OCI-LY7 (cell line): ENCODE measurements around the gene ARHGEF16. TPM values are rescaled to one million over a fixed set of nuclear protein-coding genes. Genes with fewer than 3 reads are reported as not detected.

Experiments used
- BruUV-seq: library from RNA; stranded (reverse); fragments of 400-500 nt; replicated peaks from 2 replicates; lab custom pipeline; 2021; lab: Mats Ljungman, UMichigan
- CTCF ChIA-PET: fragments of 300-600 bp; sonication (Branson Sonifier 250); formaldehyde crosslinking; loops from one replicate; lab custom pipeline; 2022; ENCODE audit warnings: antibody characterized with exemption; ENCODE audit not compliant: unreplicated experiment; lab: Charles Lee
- POLR2A ChIA-PET: fragments of 300-600 bp; sonication (Branson Sonifier 250); formaldehyde crosslinking; loops from one replicate; lab custom pipeline; 2022; ENCODE audit warnings: antibody characterized with exemption; lab: Charles Lee
- DNase-seq: peaks from one replicate; pipeline ENCODE4 v3.0.0-alpha.2; 2015; ENCODE audit warnings: low spot score
- H2AFZ ChIP-seq: fragments of 200-600 bp; sonication (generic), shearing (Covaris generic); 2 replicates; pipeline ENCODE4 v1.6.1; 2014; ENCODE audit warnings: mild to moderate bottlenecking, antibody characterized with exemption, low read length, moderate library complexity
- H3K27ac ChIP-seq: fragments of 200-600 bp; sonication (generic); 2 replicates; pipeline ENCODE4 v1.5.1; 2014; ENCODE audit warnings: mixed run types, low read depth, mild to moderate bottlenecking, moderate library complexity, low read length, inconsistent platforms; ENCODE audit not compliant: poor library complexity, severe bottlenecking
- H3K36me3 ChIP-seq: fragments of 200-600 bp; sonication (generic); 2 replicates; pipeline ENCODE4 v1.6.1; 2014; ENCODE audit warnings: mild to moderate bottlenecking, antibody characterized with exemption, low read length, moderate library complexity, mixed read lengths; ENCODE audit not compliant: insufficient read depth
- H3K4me1 ChIP-seq: fragments of 200-600 bp; sonication (generic); 2 replicates; pipeline ENCODE4 v1.5.1; 2014; ENCODE audit warnings: mild to moderate bottlenecking, low read length; ENCODE audit not compliant: insufficient read depth, poor library complexity, severe bottlenecking
- H3K4me2 ChIP-seq: fragments of 200-600 bp; sonication (generic); 2 replicates; pipeline ENCODE4 v1.6.1; 2014; ENCODE audit warnings: mild to moderate bottlenecking, low read length
- H3K4me3 ChIP-seq: fragments of 200-600 bp; sonication (generic); 2 replicates; pipeline ENCODE4 v1.5.1; 2014; ENCODE audit warnings: mild to moderate bottlenecking, low read depth, low read length; ENCODE audit not compliant: poor library complexity, severe bottlenecking
- H3K79me2 ChIP-seq: fragments of 200-600 bp; sonication (generic); 2 replicates; pipeline ENCODE4 v1.6.1; 2016; ENCODE audit warnings: low read depth, mild to moderate bottlenecking, low read length, moderate library complexity, mixed read lengths; ENCODE audit not compliant: insufficient read depth
- H3K9me2 ChIP-seq: fragments of 200-600 bp; sonication (generic); 2 replicates; pipeline ENCODE4 v1.6.1; 2016; ENCODE audit warnings: mild to moderate bottlenecking, low read length, mixed read lengths; ENCODE audit not compliant: insufficient read depth
- H3K9me3 ChIP-seq: fragments of 200-600 bp; sonication (generic); 2 replicates; pipeline ENCODE4 v1.6.1; 2014; ENCODE audit warnings: mild to moderate bottlenecking, mixed run types, low read length, mixed read lengths
- H4K20me1 ChIP-seq: fragments of 200-600 bp; sonication (generic); 2 replicates; pipeline ENCODE4 v1.6.1; 2014; ENCODE audit warnings: mild to moderate bottlenecking, antibody characterized with exemption, low read length, moderate library complexity, mixed read lengths; ENCODE audit not compliant: insufficient read depth
- CTCF ChIP-seq: fragments of 200-600 bp; sonication (generic); conservative IDR thresholded peaks from 2 replicates; pipeline ENCODE4 v1.5.1; 2014; ENCODE audit warnings: mild to moderate bottlenecking, antibody characterized with exemption, low read length, moderate library complexity, mixed read lengths
- EZH2phosphoT487 ChIP-seq: fragments of 200-600 bp; sonication (generic); IDR thresholded peaks from 2 replicates; pipeline ENCODE4 v1.6.1; 2018; ENCODE audit warnings: low read depth, borderline replicate concordance, mild to moderate bottlenecking, mixed run types, antibody characterized with exemption, low read length, moderate library complexity, mixed read lengths
- intact Hi-C: fragments of 100-400 bp; cut with micrococcal nuclease; formaldehyde crosslinking; loops from one replicate; pipeline ENCODE4 v1.10.0; 2022; ENCODE audit not compliant: unreplicated experiment
- total RNA-seq, 2 experiments: library from RNA; depleted of rRNA in 1 of 2; stranded (reverse); fragments of >200 nt in 1 of 2; shearing (Covaris generic) in 1 of 2; gene quantifications; 2 replicates each; pipeline ENCODE4 v1.2.3, GENCODE V29; 2014 to 2022

Gene ARHGEF16
- total RNA-seq, 2 experiments from 2014 or later, result not detected

GRCh38 chr1:3461934-3462275 lies 7.4 kb downstream of the ARHGEF16 start:
- Histone ChIP-seq H4K20me1 (no peaks in the 10 kb centered on the region), H3K9me2 (no peaks in the 10 kb centered on the region), H3K9me3 (no peaks in the 10 kb centered on the region), H3K4me1 (no peaks in the 10 kb centered on the region), H3K4me3 (no peak overlapping the region), H3K36me3 (no peaks in the 10 kb centered on the region), H3K27ac (no peak overlapping the region), H2AFZ (no peak overlapping the region), H3K79me2 (no peaks in the 10 kb centered on the region), H3K4me2 (no peak overlapping the region)
- intact Hi-C loops, result no loop called here
- POLR2A ChIA-PET, result no interaction called here
- no TSS peak for BruUV-seq
- DNase-seq, result no peak
- CTCF ChIA-PET, result interaction anchor here (0.5 kb wide), 1 partner anchor 983 kb away, joined by 3 read pairs; no protein-coding TSS in a partner anchor
- TF ChIP-seq EZH2phosphoT487 (no peak), CTCF (no peak)

- H3K79me2 ChIP-seq, result no peaks in the 10 kb centered on the region
- H3K4me2 ChIP-seq, result no peak overlapping the region
- BruUV-seq, result no TSS peak
- ChIA-PET POLR2A (no interaction called here), CTCF (interaction anchor here (0.5 kb wide), 1 partner anchor 984 kb away, joined by 3 read pairs; no protein-coding TSS in a partner anchor)
- no peak overlapping the region for H3K27ac ChIP-seq
- intact Hi-C loops, result no loop called here
- H3K9me3 ChIP-seq, result no peaks in the 10 kb centered on the region
- no peak overlapping the region for H3K4me3 ChIP-seq
- no peak for DNase-seq
- H3K36me3 ChIP-seq, result no peaks in the 10 kb centered on the region
- H3K4me1 ChIP-seq, result no peaks in the 10 kb centered on the region
- no peak overlapping the region for H2AFZ ChIP-seq
- no peaks in the 10 kb centered on the region for H4K20me1 ChIP-seq
- H3K9me2 ChIP-seq, result no peaks in the 10 kb centered on the region
- no peak for TF ChIP-seq CTCF
- no peak for TF ChIP-seq EZH2phosphoT487
Observed at GRCh38 chr1:3462356-3463012, 8.0 kb downstream of the ARHGEF16 start.

GRCh38 chr1:3463013-3463385 lies 8.5 kb downstream of the ARHGEF16 start:
- H3K4me3 ChIP-seq, result no peak overlapping the region

More at GRCh38 chr1:3463013-3463385, 8.5 kb downstream of the ARHGEF16 start:
- CTCF ChIA-PET, result no interaction called here
- H3K36me3 ChIP-seq, result no peaks in the 10 kb centered on the region
- no peaks in the 10 kb centered on the region for H3K9me2 ChIP-seq
- no peak overlapping the region for H3K27ac ChIP-seq
- no peak for DNase-seq
- no peak overlapping the region for H2AFZ ChIP-seq
- no peak for TF ChIP-seq EZH2phosphoT487
- TF ChIP-seq CTCF, result no peak
- POLR2A ChIA-PET, result no interaction called here
- BruUV-seq, result no TSS peak
- H3K79me2 ChIP-seq, result no peaks in the 10 kb centered on the region
- intact Hi-C loops, result no loop called here
- no peak overlapping the region for H3K4me2 ChIP-seq
- no peaks in the 10 kb centered on the region for H4K20me1 ChIP-seq
- H3K4me1 ChIP-seq, result no peaks in the 10 kb centered on the region
- H3K9me3 ChIP-seq, result no peaks in the 10 kb centered on the region
